ENCODE results near the gene HLA-DQA1. TPM values are rescaled to one million over a fixed set of nuclear protein-coding genes. Genes with fewer than 3 reads are reported as not detected.

Gene HLA-DQA1
- total RNA-seq, 1 experiment from 2014 or later, result 0.86 TPM

DNA sequence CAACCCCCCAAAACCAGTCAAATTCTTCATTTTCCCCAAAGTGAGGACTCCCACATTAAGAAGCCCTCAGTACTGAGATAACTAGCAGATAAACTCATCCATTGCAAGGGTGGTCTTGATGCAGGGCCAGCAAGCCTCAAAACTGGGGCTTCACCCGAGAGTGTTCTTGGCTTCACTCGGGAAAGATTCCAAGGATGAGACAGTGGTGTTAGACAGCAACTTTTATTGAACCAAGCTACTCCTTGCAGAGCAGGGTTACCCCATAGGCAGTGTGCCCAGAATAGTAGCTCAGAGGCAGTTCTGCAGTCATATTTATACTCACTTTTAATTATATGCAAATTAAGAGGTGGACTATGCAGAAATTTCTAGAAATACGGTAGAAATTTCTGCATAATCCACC, 15.8 kb upstream of the HLA-DQA1 start:
- Histone ChIP-seq H3K9me3 (ENCODE audit: control insufficient read depth in 1 of 2, insufficient read depth in 1 of 2, low read depth in 1 of 2, low read length in 2 of 2) (no peaks in the 10 kb centered on the region), H3K4me3 (replicated peaks in 1 of 2; ENCODE audit: low read depth in 1 of 2, low read length in 2 of 2) (no peak overlapping the region), H3K9ac (ENCODE audit: low read length) (no peak overlapping the region), H3K36me3 (ENCODE audit: control insufficient read depth in 1 of 2, insufficient read depth in 2 of 2, low read length in 2 of 2) (no peaks in the 10 kb centered on the region), H3K4me1 (ENCODE audit: control insufficient read depth in 1 of 2, insufficient read depth in 2 of 2, low read length in 2 of 2) (no peaks in the 10 kb centered on the region), H4K20me1 (ENCODE audit: insufficient read depth) (no peaks in the 10 kb centered on the region), H3K27me3 (ENCODE audit: insufficient read depth, low read length) (no peaks in the 10 kb centered on the region), H2AFZ (ENCODE audit: low read depth, low read length, poor library complexity, severe bottlenecking) (no peak overlapping the region), H3K27ac (ENCODE audit: low read depth, low read length) (no peak overlapping the region), H3K4me2 (ENCODE audit: low read length) (no peak overlapping the region), H3K9me2 (ENCODE audit: insufficient read depth) (no peaks in the 10 kb centered on the region), H3K79me2 (ENCODE audit: insufficient read depth, low read length) (no peaks in the 10 kb centered on the region)
- ChIA-PET RAD21 (ENCODE audit: low non-redundant PET in 1 of 2, low total read pairs in 2 of 2, uncharacterized antibody in 2 of 2, unreplicated experiment in 2 of 2) (no interaction called here), POLR2A (no interaction called here), CTCF (no interaction called here)
- DNase-seq (ENCODE audit: low read depth, low spot score), result no peak
- intact Hi-C loops (cut with micrococcal nuclease), result no loop called here
- no peak for TF ChIP-seq POLR2AphosphoS5 (IDR thresholded peaks at IDR 0.05; ENCODE audit: low read depth, low read length)
- TF ChIP-seq SP1 (IDR thresholded peaks at IDR 0.05; ENCODE audit: low read depth), result no peak
- TF ChIP-seq EZH2 (IDR thresholded peaks at IDR 0.05), result no peak
- no peak for TF ChIP-seq FOSL1 (IDR thresholded peaks at IDR 0.05; ENCODE audit: low read depth)
- no peak for TF ChIP-seq CBX3 (IDR thresholded peaks at IDR 0.05; ENCODE audit: low read depth)
- no peak for TF ChIP-seq SIN3A (IDR thresholded peaks at IDR 0.05; ENCODE audit: low read depth)
- TF ChIP-seq POLR2A (IDR thresholded peaks at IDR 0.05; ENCODE audit: borderline replicate concordance, extremely low read depth, insufficient read depth, insufficient read length), result no peak
- TF ChIP-seq, protein P1, sequence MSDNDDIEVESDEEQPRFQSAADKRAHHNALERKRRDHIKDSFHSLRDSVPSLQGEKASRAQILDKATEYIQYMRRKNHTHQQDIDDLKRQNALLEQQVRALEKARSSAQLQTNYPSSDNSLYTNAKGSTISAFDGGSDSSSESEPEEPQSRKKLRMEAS (IDR thresholded peaks at IDR 0.05), result no peak
- TF ChIP-seq CEBPB (IDR thresholded peaks at IDR 0.05; ENCODE audit: low read depth), result no peak
- no peak for TF ChIP-seq RAD21 (IDR thresholded peaks at IDR 0.05; ENCODE audit: low read depth)
- TF ChIP-seq, protein P2, sequence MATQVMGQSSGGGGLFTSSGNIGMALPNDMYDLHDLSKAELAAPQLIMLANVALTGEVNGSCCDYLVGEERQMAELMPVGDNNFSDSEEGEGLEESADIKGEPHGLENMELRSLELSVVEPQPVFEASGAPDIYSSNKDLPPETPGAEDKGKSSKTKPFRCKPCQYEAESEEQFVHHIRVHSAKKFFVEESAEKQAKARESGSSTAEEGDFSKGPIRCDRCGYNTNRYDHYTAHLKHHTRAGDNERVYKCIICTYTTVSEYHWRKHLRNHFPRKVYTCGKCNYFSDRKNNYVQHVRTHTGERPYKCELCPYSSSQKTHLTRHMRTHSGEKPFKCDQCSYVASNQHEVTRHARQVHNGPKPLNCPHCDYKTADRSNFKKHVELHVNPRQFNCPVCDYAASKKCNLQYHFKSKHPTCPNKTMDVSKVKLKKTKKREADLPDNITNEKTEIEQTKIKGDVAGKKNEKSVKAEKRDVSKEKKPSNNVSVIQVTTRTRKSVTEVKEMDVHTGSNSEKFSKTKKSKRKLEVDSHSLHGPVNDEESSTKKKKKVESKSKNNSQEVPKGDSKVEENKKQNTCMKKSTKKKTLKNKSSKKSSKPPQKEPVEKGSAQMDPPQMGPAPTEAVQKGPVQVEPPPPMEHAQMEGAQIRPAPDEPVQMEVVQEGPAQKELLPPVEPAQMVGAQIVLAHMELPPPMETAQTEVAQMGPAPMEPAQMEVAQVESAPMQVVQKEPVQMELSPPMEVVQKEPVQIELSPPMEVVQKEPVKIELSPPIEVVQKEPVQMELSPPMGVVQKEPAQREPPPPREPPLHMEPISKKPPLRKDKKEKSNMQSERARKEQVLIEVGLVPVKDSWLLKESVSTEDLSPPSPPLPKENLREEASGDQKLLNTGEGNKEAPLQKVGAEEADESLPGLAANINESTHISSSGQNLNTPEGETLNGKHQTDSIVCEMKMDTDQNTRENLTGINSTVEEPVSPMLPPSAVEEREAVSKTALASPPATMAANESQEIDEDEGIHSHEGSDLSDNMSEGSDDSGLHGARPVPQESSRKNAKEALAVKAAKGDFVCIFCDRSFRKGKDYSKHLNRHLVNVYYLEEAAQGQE (IDR thresholded peaks at IDR 0.05; ENCODE audit: low read depth), result no peak
- TF ChIP-seq ZNF274 (IDR thresholded peaks at IDR 0.05; ENCODE audit: low read depth, low read length), result no peak
- no peak for TF ChIP-seq ZFX (IDR thresholded peaks at IDR 0.05)
- no peak for TF ChIP-seq EZH2phosphoT487 (IDR thresholded peaks at IDR 0.05; ENCODE audit: borderline replicate concordance)
- no peak for TF ChIP-seq SRF (IDR thresholded peaks at IDR 0.05; ENCODE audit: low read depth)
- TF ChIP-seq TCF7L2 (IDR thresholded peaks at IDR 0.05; ENCODE audit: borderline replicate concordance, extremely low read depth, insufficient read depth, insufficient read length), result no peak
- no peak for TF ChIP-seq YY1 (IDR thresholded peaks at IDR 0.05; ENCODE audit: extremely low read depth, insufficient replicate concordance, low read depth, low read length)
- TF ChIP-seq EGR1 (IDR thresholded peaks at IDR 0.05; ENCODE audit: low read depth), result no peak
- TF ChIP-seq, protein P3, sequence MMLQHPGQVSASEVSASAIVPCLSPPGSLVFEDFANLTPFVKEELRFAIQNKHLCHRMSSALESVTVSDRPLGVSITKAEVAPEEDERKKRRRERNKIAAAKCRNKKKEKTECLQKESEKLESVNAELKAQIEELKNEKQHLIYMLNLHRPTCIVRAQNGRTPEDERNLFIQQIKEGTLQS (IDR thresholded peaks at IDR 0.05), result no peak
- no peak for TF ChIP-seq JUND (IDR thresholded peaks at IDR 0.05)
- no TSS peak for BruUV-seq (replicated peaks)
- no peak for ATAC-seq
